IPS DF 4.7 (cell line): ENCODE measurements around the gene KDM6B.

Experiments used
- DNase-seq: peaks from one replicate; pipeline ENCODE4 v3.0.0-alpha.2; 2013; ENCODE audit warnings: low spot score; ENCODE audit errors: extremely low read depth

KDM6B gene

DNA sequence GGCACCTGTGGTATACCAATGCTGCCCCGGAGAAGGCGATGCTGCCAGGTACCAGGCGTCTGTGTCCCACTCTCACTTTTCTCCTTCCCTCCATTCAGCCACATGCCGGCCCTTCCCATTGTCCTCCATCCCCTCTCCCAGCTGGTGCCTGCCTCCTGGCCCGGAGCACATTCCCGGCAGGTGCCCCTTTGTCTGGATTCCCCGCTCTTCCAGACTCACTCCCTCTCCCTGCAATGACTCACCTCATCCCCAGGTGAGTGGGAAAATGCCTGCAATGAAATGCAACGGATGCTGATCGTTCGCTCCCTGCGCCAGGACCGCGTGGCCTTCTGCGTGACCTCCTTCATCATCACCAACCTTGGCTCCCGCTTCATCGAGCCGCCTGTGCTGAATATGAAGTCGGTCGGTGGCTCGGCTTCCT lies 10.4 kb upstream of the KDM6B start:
- DNase-seq, result no peak

DNA sequence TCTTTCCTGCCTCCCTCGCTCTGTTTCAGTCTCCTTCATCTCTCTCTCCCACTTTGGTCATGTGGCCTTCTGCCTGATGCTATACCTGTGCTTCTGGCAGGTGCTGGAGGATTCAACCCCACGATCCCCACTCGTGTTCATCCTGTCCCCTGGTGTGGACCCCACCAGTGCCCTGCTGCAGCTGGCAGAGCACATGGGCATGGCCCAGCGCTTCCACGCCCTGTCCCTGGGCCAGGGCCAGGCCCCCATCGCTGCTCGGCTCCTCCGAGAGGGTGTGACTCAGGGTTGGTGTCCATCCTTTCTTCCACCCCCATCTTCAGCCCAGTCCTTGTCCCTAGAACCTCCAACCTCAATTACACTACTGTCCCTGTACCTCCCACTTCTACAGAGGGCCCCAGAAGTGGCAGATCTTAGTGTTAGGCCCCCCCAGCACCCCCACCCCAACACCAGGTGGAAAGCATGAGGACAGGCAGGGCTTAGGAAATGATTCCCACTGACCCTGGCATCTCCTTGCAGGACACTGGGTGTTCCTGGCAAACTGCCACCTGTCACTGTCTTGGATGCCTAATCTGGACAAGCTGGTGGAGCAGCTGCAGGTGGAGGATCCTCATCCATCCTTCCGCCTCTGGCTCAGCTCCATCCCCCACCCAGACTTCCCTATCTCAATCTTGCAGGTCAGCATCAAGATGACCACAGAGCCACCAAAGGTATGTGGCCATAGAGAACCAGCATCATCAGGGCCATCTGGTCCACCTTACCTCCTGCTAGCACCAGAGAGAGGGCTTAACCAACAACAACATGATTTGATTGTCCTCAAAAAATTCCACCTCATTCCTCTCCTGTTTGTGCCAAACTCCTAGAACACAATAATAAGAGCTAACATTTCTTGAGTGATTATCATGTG lies 9.7 kb upstream of the KDM6B start:
- DNase-seq, result no peak

DNA sequence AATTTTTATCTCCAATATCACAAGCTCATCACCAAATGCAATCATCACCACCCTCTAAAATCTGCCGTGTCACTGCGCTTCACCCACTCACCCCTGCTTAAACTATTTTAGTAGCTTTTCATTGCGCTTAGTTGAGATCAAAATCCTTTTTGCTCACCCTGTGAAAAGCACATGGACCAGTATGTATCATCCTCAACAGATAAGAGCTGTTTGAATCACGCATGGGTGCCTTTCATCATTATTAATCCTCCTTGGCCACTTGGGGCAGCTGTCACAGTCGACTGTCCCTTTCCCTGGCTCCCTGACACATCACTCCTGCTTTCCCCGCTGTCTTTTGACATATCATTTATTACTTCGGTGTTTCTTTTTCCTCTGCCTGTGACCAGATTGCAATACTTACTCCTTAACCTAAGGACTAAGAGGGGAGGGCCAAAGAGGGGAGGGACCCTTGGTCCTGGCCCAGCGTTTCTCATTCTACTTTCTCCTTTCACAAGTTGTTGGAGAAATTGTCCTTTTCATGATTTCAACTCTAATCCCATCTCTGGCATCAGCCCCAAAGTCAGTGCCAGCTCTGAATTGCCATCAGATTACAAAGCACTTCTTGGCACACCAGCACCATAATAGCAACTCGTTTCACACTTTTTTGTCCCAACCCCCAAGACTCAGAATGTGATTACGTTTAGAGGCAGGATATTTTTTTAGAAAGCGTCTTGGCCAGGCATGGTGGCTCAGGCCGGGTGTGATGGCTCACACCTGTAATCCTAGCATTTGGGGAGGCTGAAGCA lies 8.6 kb upstream of the KDM6B start:
- DNase-seq, result no peak

DNA sequence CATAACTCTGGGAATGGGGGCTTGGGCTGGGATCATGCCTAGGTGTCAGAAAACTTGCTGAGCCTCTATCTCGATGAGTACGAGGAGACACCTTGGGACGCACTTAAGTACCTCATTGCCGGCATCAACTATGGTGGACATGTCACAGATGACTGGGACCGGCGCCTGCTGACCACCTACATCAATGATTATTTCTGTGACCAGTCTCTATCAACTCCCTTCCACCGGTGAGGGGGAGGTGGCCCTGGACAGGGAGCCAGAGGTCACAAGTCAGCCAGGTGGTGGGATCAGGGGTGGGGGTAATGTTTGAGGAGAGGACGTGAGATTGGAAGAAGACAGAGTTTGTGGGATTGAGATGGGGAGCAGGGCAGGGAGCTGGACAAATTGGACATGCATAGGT lies 3.4 kb upstream of the KDM6B start:
- DNase-seq, result no peak

DNA sequence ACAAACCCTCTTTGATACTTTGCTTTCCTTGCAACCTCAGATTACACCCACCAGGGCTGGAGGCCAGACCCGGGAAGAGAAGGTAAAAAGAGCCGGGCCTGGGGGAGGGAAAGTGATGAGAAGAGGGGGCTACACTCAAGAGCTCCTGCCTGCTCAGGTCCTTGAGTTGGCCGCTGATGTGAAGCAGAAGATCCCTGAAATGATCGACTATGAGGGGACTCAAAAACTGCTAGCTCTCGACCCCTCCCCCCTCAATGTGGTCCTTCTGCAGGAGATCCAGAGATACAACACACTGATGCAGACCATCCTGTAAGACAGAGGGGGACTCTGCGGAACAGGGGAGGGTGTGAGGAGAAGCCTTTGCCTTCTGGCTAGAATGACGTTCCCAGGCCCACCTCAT lies 2.8 kb upstream of the KDM6B start:
- no peak for DNase-seq

DNA sequence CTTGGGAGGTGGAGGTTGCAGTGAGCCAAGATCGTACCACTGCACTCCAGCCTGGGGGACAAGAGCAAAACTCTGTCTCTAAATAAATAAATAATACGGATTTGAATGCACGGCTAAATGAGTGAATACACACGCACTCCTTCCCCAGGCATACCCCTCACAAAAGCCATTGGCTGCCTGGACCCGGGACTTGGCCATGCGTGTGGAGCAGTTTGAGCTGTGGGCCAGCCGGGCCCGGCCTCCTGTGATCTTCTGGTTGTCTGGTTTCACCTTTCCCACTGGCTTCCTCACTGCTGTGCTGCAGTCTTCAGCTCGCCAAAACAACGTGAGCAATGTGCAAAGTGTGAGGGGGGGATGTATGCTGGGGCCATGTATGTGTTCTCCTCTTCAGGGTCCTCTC lies 1.6 kb upstream of the KDM6B start:
- no peak for DNase-seq

DNA sequence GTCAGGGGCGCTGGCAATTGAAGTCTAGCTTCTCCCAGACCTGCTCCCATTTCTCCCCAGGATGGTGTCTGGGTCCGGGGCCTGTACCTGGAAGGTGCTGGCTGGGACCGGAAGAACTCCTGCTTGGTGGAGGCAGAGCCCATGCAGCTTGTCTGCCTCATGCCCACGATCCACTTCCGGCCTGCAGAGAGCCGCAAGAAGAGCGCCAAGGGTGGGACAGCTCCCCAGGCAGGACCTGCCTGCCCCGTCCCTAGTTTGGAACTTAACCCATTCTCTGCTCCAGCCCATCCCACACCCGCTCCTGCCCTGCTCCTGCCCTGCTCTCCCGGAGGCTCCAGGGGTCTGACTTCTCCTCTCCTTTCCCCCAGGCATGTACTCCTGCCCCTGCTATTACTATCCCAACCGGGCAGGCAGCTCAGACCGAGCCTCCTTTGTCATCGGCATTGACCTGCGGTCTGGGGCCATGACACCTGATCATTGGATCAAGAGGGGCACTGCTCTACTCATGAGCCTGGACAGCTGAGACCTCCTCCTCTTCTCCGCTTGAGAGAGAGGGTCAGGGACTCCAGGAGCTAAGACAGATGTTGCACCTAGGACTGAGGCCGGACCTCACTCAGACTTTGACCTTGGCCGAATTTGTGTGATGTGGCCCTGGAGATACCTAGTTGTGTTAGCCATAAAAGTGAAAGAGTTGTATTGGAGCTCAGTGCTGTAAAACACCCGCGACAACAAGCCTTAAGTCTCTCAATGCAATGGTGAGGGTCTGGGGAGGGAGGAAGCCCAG lies 814 bp upstream of the KDM6B start:
- no peak for DNase-seq

DNA sequence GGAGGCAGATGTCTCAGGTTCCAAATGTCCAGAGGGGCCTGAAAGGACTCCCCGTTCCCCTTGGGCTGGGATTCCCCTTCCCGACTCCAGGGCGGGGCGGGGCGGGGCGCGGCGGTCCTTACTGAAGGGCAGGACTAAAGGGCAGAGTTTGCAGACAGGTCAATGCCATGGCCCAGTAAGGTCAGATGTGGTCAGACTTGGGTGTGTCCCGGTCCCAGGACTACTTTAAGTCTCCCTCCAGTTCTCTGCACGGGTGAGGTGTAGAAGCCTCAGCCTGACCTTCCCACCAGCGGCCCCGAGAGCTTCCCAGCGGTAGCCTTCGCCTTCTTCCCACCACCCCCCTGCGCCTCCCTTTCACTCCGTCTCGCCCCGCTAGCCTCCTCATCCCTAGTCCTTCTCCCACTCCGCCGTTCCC lies 532 bp downstream of the KDM6B start:
- DNase-seq, result no peak

DNA sequence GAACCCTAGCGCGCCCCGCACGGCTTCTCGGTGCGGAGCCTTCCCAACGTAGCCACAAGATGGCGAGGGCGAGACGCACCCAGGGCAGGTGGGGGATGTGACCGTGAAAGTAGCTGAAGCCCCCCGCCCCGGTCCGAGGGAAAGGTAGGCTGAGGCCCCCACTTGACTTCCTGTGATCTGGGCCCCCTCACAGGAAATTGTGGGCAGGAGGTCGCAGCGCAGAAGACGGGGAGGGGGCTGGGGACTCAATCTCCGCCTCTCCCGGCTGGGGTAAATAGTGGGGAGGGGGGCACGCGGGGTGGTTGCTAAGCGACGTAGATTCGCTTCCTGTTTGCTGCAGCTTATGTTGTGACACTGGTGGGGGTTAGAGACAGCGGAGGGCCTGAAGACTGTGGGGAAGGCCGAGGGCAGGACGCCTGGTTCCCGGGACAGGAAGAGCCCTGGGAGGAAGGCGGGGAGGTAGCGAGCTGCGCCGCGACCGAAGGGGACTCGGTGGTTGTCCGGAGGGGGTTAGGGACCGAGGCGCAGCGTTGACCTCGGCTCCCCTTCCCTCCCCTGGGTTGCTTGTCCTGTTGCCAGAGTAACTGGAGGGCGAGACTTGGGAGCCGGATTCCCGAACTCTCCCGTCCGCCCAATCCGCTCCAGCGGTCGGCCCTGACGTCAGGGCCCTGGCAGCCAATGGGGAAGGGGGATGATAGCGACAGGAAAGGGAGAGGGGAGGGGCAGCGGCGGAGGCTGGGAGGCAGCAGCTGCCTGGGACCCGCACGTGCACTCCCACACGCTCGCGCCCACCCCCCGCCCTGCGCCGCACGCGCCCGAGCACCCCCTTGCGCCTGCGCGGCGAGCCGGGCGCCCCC lies 1.2 kb downstream of the KDM6B start:
- DNase-seq, result no peak

DNA sequence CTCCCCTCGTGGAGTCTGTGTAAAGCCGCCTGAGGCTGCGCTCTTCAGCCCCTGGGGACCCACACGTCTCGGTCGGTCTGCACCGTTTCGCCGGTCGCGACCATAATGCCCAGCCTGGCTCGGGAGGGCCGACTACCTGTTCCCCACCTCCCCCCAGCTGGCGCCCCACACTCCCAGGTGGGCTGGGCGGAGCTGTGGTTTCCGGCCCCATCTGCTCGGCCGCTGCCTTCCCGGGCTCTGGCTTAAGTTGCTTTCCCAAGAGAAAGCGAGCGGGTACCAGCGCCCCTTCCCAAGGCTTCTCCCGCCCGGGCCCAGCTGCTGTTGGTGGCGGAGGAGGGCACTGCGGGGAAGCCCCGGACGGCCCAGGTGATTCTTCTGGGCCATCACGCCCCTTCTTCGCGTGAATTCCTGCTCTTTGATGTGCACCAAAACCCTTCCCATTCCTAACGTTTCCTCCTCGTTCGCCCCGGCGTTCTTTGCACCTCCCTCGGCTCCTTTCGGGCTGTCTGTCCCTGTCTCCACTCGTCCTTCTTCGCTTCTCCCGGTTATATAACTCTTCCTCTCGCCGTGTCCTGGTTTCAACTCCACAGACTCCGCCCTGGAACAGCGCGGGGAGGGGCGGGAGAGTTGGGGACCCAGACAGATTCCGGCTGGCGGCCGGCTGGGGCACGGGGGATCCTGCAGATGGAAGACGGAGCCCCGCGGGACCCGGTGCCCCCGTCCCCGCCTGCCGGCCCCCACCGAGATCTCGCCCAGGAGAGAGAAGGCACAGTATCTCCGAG lies 2.0 kb downstream of the KDM6B start:
- DNase-seq, result no peak

DNA sequence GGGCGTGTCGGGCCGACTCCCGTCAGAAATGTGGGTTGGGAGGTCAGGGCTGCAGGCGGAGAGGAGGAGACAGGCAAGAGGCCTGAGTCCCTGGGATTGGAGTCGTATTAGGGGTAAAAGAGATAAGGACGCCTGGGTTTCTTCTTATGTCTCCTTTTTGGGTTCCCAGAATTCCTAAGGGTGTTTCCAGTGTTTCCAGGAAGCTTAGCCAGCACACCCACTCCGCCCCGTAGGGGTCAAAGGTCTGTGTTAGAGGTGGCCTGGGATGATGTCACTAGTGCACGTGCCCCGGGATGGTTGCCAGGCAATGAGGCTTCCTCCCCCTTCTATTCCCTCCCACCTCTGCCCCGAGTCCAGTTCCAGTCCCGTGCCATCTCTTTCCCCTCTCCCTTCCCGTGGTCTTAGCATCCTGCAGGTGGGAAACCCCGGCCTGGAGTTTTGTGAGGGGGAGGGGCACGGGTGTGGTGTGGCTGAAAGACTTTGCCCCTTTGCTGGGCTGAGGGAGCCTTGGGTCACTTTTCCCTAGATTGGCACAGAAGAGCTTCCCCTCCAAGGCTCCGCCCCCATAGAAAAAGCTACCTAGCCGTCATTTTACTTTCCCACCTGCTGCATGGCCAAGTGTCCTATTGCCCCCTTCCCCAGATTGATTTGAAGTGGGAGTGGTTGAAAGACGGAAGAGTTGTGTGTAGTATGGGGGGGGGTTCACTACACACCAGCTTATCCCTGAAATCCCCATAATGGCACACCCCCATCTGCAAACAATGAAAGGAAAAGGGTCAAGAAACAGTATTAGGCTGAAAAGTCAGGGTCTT lies 2.8 kb downstream of the KDM6B start:
- DNase-seq, result no peak

DNA sequence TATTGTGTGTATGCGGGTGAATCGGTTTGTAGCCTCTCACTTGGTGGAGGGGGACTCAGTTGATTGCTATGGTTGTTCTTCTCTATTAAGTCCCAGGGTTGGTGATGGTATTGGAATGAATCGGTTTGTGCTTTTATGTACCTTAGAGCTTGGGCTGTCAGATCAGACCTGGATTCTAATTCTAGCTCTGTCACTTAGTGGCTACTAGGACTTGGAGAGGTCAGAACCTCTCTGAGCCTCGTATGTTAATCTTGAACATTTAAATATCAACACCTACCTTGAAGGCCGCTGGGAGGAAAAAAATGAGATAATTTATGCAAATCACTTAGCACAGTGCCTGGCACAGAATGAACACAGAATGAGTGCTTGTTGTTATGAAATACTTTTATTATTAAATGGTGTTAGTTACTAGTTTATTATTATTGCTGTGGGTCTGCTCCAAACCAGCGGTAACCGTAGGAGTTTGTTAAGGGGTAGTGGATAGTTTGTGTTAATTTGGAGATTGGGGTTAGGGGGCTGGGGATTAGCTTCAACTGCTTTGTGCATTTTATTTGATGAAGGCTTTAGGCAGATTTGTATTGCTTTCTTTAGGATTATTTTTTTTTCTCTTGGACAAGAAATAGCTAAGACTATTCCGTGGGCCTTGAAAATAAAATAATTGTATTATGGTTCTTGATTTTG lies 3.5 kb downstream of the KDM6B start:
- no peak for DNase-seq

DNA sequence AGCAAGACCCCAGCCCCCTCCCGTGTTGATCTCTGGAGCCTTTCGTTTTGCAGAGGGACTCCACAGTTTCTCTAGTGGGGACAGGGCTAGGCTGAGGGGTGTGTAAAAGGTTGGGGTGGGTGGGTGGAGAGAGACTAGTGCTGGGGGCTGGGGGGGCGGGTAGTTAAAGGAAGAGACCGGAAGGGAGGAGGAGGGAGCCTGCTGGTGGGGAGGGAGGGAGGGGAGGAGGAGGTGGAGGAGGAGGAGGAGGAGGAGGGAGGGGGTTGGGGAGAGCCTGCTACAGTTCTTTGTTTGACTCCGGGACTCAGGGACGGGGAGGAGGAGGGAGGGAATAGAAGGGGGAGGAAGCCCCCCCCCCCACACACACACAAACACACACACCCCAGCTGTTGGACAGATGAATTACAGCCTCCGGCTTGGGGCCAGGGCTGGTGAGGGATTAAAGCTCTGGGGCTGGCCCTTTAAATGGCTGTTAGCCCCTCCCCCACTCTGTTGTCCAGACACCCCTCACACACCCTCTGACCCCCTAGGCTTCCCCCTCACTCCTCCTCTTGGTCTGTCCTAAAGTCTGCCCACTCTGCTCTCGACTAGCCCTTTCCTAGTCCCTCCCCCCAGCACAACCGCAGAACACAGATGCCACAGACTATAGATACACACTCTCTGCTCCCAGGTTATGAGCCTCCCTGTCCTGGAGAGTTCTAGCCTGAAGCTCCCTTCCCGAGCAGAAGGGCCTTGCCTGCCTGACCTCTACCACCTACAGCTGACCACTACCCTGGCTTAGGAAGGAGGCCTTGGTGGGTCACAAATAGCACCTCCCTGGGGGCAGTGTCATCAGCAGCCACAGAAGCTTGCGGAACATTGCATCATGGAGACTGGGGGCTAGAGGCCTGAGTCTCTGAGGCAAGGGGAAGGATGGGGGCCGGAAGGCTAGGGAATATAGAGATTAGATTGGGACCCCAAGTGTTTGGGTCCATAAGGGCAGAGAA lies 4.4 kb downstream of the KDM6B start:
- no peak for DNase-seq

DNA sequence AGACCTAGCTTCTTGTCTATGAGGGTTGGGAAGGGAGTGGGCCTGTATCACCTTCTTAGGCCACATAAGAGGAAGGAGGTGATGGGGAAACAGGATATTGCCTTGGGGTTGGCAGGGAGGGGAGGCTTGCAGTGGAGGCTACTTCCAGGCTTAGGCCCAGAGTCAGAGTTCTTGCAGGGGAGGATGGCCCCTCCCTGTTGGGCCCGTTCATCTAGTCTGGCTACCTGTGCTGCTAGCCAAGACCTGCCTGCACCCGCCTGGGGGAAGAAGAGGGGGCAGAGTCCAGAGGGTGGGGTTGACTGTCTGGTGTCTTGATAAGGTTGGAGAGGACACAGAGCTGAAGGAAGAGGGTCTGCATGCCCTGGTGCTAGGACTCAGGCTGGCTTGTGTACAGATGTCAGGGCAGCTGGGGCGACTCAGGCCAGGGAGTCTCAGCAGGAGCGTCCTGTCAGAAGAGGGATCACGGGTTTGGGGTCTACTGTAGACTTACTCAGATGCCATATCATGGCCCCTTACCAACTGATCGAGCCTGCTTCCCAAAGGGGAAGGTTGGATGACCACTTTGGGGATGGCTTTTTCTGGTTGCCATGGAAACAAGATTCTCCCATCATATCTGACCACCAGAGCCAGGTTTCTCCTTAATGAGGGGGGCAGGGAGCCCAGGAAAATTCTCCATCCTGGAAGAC lies 5.3 kb downstream of the KDM6B start:
- DNase-seq, result no peak

DNA sequence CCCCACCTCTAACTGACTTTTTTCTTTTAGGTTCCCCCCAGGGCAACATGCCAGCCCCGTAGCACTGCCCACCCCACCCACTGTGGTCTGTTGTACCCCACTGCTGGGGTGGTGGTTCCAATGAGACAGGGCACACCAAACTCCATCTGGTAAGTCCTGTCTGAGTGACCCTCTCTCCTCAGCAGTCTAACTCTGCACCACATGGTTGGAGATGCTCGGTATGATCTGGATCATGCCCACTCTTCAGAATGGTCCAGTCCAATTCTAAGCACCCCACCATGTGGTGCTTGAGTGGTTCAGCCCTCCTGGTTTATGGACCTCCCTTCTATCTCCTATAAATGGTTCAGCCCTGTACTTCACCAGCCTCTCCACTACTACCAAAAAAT lies 5.9 kb downstream of the KDM6B start:
- DNase-seq, result no peak

DNA sequence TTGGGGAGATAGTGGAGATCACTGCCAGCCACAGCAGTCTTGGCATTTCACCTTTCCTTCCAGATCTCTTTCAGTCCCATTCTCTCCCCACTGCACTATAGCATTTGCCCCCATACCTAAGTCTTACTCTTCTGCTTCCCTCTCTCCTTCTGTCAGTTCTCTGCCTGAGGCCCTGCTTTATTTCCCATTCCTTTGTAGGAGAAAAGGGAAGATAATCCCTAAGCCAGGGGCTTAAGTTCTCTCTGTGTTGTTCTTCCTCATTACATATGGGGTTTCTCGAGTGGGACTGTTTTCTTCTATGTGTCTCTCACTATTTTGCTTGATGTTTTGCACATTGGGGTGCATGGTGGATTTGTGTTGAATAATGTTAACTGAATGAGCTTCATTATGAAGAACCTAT lies 6.4 kb downstream of the KDM6B start:
- DNase-seq, result no peak

DNA sequence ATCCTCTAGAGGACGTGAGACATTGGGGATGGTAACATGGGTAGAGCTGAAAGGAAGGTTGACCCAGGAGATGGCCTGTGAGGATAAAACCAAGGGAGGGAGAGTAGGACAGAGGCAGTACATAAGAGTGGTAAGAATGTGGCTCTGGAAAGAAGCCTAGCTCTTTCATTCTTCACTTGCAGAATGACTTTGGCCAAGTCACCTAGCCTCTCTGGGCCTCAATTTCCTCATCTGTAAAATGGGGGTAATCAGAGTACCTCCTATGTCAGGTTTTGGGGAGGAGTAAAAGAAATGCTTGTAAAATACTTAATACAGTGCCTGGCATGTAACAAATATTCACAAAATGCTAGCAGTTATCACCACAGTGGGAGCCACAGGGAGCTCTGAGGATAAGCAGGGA lies 6.9 kb downstream of the KDM6B start:
- no peak for DNase-seq
